ENCODE results near the gene NEO1. TPM values are rescaled to one million over a fixed set of nuclear protein-coding genes. Genes with fewer than 3 reads are reported as not detected.

NEO1 gene
- total RNA-seq, 4 donors from 2014 or later = 15.5 to 73.4 (median 24.0) TPM

DNA sequence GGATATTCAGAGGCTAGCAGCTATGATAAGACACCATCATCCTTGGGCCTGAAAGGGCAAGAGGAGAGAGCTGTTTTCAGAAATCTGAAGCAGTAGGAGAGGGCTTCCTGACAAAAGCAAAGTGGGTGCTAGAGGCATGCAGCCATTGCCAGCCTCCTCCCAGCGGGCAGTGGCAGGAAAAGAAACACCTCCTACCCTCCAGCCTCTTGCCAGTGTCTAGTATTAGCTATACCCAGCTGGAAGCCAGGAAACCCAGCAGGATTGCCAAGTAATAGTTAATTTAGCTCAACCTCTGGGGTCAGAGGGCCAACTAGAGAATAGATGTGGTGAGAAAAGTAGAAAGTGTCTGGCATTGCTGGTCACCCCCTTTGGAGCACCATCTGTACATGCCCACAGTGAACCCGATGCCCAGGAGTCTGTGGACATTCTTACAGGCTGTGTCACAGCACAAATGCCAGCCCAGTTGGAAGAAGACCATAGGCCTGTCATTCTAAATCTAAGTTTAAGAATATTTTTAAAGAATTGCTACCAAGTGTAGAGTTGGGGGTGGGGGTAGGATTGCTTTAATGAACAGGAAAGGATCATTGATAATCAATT lies 231.2 kb downstream of the NEO1 start:
- ATAC-seq (ENCODE audit: low FRiP score) (peak; percentile 34), DNase-seq (ENCODE audit: low spot score) (no peak)
- TF ChIP-seq, protein P1, sequence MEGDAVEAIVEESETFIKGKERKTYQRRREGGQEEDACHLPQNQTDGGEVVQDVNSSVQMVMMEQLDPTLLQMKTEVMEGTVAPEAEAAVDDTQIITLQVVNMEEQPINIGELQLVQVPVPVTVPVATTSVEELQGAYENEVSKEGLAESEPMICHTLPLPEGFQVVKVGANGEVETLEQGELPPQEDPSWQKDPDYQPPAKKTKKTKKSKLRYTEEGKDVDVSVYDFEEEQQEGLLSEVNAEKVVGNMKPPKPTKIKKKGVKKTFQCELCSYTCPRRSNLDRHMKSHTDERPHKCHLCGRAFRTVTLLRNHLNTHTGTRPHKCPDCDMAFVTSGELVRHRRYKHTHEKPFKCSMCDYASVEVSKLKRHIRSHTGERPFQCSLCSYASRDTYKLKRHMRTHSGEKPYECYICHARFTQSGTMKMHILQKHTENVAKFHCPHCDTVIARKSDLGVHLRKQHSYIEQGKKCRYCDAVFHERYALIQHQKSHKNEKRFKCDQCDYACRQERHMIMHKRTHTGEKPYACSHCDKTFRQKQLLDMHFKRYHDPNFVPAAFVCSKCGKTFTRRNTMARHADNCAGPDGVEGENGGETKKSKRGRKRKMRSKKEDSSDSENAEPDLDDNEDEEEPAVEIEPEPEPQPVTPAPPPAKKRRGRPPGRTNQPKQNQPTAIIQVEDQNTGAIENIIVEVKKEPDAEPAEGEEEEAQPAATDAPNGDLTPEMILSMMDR (IDR thresholded peaks at IDR 0.05) = no peak

DNA sequence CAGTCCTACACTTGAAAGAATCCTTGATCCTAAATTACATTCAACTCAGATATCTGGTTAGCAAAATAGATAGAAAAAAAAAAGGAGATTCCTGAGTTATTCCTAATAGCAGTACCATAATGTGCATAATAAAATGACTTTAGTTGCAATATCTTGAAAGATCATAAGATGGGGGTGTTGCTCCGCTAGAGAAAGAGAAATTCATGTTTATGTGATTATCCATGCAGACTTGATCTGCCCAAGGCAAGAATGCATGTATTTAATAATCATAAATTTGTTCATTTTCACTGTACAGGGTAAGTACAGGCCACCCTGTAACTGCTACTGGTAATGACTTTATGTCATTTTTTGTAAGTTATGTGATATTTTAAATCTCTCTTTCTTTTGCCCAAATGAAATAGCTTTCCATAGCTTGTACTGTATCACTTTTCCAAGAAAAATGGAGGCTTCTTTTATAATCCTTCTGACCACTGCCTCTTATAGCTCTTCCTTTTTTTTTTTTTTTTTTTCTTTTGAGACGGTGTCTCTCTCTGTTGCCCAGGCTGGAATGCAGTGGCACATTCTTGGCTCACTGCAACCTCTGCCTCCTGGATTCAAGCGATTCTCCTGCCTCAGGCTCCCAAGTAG lies 231.9 kb downstream of the NEO1 start:
- ATAC-seq (ENCODE audit: low FRiP score) (no peak), DNase-seq (ENCODE audit: low spot score) (no peak)
- TF ChIP-seq, protein P1 (IDR thresholded peaks at IDR 0.05) = no peak

DNA sequence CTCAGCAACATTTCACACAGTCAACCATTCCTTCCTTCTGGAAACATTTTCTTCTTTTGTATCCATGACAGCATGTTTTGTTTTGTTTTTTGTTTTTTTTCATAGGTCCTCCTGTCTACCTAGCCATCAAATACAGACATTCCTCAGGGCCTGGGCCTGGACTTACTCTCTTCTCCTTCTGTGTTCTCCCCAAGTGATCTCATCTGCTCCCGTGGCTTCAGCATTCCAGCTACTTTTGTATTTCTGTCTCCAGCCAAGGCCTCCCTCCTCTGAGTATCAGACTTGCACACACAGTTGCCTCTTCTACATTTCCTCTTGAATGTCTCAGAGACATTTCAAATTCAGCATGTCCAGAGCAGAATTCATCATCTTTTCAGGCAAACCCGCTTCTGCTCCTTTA lies 234.0 kb downstream of the NEO1 start:
- no peak for DNase-seq (ENCODE audit: low spot score)
- TF ChIP-seq, protein P1 (IDR thresholded peaks at IDR 0.05) = no peak
- ATAC-seq (ENCODE audit: low FRiP score) = no peak

DNA sequence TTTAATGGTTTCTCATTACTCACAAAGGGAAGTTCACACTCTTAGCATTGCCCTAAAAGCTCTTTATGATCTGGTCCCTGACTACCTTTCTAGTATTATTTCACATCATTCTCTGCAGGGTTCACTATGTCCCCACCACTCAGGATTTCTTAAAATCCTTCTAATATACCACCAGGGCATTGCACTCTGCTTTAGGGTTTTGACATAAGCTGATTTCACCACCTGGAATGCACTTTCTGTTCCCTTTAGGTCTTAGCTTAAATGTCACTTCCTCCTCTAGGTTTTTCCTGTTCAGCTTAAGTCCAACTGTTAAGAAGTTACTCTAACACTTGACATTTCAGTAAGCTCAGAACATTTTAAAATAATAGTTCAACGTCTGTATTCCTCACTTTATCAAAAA lies 234.8 kb downstream of the NEO1 start:
- TF ChIP-seq, protein P1 (IDR thresholded peaks at IDR 0.05) = no peak
- no peak for ATAC-seq (ENCODE audit: low FRiP score)
- no peak for DNase-seq (ENCODE audit: low spot score)

DNA sequence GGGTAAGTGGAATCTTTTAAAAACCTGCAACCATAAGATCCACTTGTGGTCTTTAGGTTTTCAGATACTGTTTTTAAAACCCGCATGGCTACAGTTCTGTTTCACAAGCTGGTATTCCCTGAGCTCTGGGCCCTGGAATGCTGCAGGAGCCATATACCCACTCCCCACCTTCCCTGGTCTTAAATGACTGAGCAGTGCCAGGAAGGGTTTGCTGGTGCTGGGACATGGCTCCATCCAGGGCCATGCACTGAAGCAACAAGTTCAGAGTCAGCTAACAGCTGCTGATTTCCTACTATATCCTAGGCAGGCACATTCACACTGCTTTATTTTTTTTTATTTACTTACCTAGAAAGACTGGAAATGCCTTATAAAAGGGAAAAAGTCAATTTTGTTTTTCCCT lies 239.2 kb downstream of the NEO1 start:
- DNase-seq (ENCODE audit: low spot score) (no peak), ATAC-seq (ENCODE audit: low FRiP score) (no peak)
- TF ChIP-seq, protein P1 (IDR thresholded peaks at IDR 0.05) = no peak

DNA sequence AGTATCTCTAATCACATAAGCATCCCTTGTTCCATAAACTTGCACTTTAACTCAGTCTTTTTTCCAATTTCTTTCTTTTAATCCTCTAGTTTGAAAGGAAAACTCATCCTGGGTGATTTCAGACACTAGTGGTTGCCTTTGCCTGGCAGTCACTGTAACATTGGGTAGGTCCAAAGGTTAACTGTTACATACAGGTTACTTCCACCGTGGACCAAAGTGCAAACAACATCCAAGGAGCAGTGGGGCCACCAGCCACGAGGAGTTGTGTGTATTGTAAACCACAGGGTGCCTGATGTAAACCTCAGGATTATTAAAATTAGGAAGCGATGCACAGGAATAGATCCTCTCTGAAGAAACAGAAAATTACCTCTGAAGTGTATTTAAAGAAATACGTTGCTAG lies 241.5 kb downstream of the NEO1 start:
- no peak for ATAC-seq (ENCODE audit: low FRiP score)
- no peak for DNase-seq (ENCODE audit: low spot score)

More for the DNA sequence above, 241.5 kb downstream of the NEO1 start:
- TF ChIP-seq, protein P1 (IDR thresholded peaks at IDR 0.05) = no peak
